Measurements from ENCODE around the gene ISX. TPM values are rescaled to one million over a fixed set of nuclear protein-coding genes. Genes with fewer than 3 reads are reported as not detected.

ISX gene
- polyA plus RNA-seq, 1 donor, result 74.1 TPM

DNA sequence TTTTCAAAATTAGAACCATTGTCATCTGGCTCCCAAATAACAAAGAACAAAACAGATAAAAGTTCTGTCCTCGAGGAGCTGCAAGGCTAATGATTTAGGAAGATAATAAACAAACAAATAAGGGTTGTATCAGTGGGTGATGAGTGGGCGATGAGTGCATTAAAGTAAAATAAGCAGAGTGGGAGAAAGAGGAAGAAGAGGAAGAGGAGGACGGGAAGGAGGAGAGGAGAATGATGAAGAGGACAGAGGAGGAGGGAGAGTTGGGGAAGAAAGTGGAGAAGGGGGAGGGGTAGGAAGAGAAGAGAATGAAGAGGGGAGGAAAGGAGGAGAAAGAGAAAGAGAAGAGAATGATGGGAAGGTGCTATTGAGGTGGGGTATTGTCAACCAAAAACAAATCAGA, 33.4 kb upstream of the ISX start:
- H3K36me3 ChIP-seq (ENCODE audit: control insufficient read depth, insufficient read depth, low read length), result no peaks in the 10 kb centered on the region
- no peaks in the 10 kb centered on the region for H3K9me3 ChIP-seq (ENCODE audit: control insufficient read depth, low read depth, low read length)
- no peak overlapping the region for H3K4me3 ChIP-seq (ENCODE audit: low read length)
- no peak overlapping the region for H3K27ac ChIP-seq (ENCODE audit: low read length)
- WGBS (ENCODE audit: insufficient coverage, low lambda C conversion rate), result 80% methylated on average over 2 of the region's 3 CpGs
- no peaks in the 10 kb centered on the region for H3K4me1 ChIP-seq (ENCODE audit: control insufficient read depth, insufficient read depth, low read length)
- no peak for DNase-seq
- H3K27me3 ChIP-seq (ENCODE audit: control insufficient read depth, insufficient read depth, low read length), result no peaks in the 10 kb centered on the region

DNA sequence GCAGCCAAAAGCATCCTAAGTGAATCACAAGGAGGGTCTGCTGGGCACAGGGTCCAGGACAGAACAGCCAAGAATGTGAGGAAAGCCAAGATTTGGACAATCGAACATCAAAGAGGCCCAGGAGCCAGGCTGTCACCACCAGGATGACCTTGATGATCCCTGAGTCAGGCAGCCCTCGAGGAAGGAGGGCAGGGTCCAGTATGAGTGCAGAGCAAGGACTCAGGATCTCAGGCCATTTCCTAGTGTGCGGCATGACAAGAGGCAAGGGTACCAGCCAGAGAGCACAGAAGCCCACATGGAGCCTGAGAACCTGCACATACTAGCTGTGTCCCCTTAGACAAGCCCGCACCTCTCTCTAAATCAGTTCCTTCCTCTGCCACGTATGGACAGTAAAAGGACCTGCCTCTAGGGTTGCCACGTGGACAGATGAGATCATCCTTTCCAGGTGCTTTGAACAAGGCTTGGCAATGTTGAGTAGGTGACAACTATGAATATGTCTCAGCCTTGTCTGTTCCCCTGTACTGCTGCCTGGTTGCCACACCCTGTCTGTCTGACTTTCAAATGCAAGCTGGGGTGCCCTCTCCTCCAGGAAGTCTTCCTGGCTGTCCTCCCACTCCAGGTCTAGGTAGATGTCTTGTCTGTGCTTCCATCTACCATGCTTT, 32.2 kb upstream of the ISX start:
- Histone ChIP-seq H3K27ac (ENCODE audit: low read length) (no peak overlapping the region), H3K4me3 (ENCODE audit: low read length) (no peak overlapping the region), H3K9me3 (ENCODE audit: control insufficient read depth, low read depth, low read length) (no peaks in the 10 kb centered on the region), H3K36me3 (ENCODE audit: control insufficient read depth, insufficient read depth, low read length) (no peaks in the 10 kb centered on the region), H3K4me1 (ENCODE audit: control insufficient read depth, insufficient read depth, low read length) (no peaks in the 10 kb centered on the region), H3K27me3 (ENCODE audit: control insufficient read depth, insufficient read depth, low read length) (no peaks in the 10 kb centered on the region)
- WGBS (ENCODE audit: insufficient coverage, low lambda C conversion rate), result no CpG with 5 or more reads among the region's 6 CpGs
- DNase-seq, result peak in 1 of 2 donors; percentile 46

DNA sequence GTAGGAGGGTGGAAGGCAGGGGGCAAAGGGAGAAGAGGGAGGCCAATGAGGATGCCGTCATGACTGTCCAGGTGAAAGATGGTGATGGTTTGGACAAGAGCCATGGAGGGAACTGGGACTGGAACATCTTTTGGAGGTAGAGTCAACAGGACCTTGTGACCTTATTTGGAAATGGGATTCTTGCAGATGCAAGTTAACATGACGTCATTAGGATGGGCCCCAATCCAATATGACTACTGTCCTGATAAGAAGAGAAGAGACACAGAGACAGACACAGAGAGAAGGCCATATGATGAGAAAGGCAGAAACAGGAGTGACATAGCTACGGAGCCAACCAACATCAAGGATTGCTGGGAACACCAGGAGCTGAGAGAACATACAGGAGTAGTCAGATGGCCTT, 31.0 kb upstream of the ISX start:
- Histone ChIP-seq H3K27me3 (ENCODE audit: control insufficient read depth, insufficient read depth, low read length) (no peaks in the 10 kb centered on the region), H3K36me3 (ENCODE audit: control insufficient read depth, insufficient read depth, low read length) (no peaks in the 10 kb centered on the region), H3K4me1 (ENCODE audit: control insufficient read depth, insufficient read depth, low read length) (no peaks in the 10 kb centered on the region), H3K4me3 (ENCODE audit: low read length) (no peak overlapping the region), H3K27ac (ENCODE audit: low read length) (no peak overlapping the region), H3K9me3 (ENCODE audit: control insufficient read depth, low read depth, low read length) (no peaks in the 10 kb centered on the region)
- no peak for DNase-seq
- WGBS (ENCODE audit: insufficient coverage, low lambda C conversion rate), result no CpG with 5 or more reads among the region's 3 CpGs

DNA sequence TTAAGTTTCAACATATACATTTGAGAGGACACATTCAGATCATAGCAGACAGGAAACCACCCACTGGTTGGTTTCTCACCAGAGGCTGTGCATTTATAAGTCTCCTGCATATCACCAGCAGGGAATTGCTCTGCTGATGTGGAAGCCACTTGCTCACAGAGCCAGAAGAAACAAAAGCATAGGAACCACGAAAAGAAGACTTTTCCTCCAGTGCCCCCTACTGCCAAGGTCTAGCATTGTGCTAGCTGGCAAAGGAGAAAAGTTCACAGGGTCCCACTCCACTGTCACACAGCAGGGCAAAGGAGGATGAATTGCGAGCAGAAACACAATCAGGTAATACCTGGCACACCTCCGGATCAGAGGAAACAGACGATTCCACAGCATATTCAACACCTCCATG, 28.9 kb upstream of the ISX start:
- WGBS (ENCODE audit: insufficient coverage, low lambda C conversion rate), result no CpG with 5 or more reads among the region's 4 CpGs
- no peak for DNase-seq
- Histone ChIP-seq H3K36me3 (ENCODE audit: control insufficient read depth, insufficient read depth, low read length) (no peaks in the 10 kb centered on the region), H3K27me3 (ENCODE audit: control insufficient read depth, insufficient read depth, low read length) (no peaks in the 10 kb centered on the region), H3K9me3 (ENCODE audit: control insufficient read depth, low read depth, low read length) (no peaks in the 10 kb centered on the region), H3K4me1 (ENCODE audit: control insufficient read depth, insufficient read depth, low read length) (no peaks in the 10 kb centered on the region), H3K4me3 (ENCODE audit: low read length) (no peak overlapping the region), H3K27ac (ENCODE audit: low read length) (no peak overlapping the region)

DNA sequence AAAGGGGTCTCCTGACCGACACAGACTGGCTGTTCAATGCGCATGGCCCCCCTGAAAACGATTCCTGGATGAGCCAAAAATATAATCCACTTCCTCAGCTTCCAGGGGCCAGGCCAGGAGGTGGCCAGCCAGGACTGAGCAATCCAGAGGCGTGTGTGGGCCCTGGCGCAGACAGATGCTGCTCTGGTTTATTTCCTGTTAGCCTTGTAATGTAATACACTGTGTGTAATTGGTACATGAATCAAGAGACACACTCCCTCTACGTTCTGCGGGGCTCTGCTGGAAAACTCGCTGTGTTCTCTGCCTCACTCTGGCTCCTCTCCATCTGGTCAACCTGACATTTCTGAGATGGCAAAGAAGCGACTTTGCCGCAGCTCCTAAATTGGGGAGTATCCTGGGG, 26.3 kb upstream of the ISX start:
- Histone ChIP-seq H3K36me3 (ENCODE audit: control insufficient read depth, insufficient read depth, low read length) (no peaks in the 10 kb centered on the region), H3K27me3 (ENCODE audit: control insufficient read depth, insufficient read depth, low read length) (no peaks in the 10 kb centered on the region), H3K9me3 (ENCODE audit: control insufficient read depth, low read depth, low read length) (no peaks in the 10 kb centered on the region), H3K4me1 (ENCODE audit: control insufficient read depth, insufficient read depth, low read length) (no peaks in the 10 kb centered on the region), H3K4me3 (ENCODE audit: low read length) (no peak overlapping the region), H3K27ac (ENCODE audit: low read length) (no peak overlapping the region)
- WGBS (ENCODE audit: insufficient coverage, low lambda C conversion rate), result no CpG with 5 or more reads among the region's 10 CpGs
- DNase-seq, result peak in 1 of 2 donors; percentile 23

DNA sequence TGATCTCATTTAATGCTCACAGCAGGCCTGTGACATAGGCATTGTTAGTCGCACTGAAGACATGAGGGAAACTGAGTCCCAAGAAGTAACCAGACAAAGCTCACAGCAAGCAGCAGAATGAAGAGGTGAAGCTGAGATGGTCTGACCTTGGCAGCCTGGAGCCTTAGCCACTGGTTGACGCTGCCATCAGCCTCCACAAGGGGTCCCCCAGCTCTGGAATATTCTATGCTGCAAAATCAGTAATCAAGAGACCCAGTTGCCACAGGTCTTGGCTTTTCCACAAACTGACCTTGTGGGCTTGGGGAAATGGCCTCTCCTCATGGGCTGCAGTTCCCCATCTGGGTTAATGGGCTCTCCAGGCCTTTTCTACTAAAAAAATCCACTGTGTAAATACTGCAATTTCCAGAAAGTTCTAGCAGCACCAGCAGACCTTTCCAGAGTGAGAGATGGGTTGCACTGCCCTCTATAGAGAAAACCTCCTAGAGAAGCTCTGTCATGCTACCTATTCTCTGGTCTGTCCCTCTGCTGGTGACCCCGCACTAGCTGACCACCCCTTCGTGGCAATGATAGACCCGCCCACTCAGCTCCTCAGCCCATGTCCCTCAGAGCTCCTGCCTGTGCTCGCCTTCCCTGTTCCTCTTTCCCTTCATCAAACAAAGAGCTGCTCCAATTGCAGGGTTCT, 22.6 kb upstream of the ISX start:
- no peaks in the 10 kb centered on the region for H3K4me1 ChIP-seq (ENCODE audit: control insufficient read depth, insufficient read depth, low read length)
- no peak overlapping the region for H3K4me3 ChIP-seq (ENCODE audit: low read length)
- WGBS (ENCODE audit: insufficient coverage, low lambda C conversion rate), result 67% methylated on average over 1 of the region's 6 CpGs
- H3K27me3 ChIP-seq (ENCODE audit: control insufficient read depth, insufficient read depth, low read length), result peaks cover 3% of the 10 kb centered on the region
- no peaks in the 10 kb centered on the region for H3K9me3 ChIP-seq (ENCODE audit: control insufficient read depth, low read depth, low read length)
- no peak for DNase-seq
- H3K27ac ChIP-seq (ENCODE audit: low read length), result no peak overlapping the region
- H3K36me3 ChIP-seq (ENCODE audit: control insufficient read depth, insufficient read depth, low read length), result no peaks in the 10 kb centered on the region

DNA sequence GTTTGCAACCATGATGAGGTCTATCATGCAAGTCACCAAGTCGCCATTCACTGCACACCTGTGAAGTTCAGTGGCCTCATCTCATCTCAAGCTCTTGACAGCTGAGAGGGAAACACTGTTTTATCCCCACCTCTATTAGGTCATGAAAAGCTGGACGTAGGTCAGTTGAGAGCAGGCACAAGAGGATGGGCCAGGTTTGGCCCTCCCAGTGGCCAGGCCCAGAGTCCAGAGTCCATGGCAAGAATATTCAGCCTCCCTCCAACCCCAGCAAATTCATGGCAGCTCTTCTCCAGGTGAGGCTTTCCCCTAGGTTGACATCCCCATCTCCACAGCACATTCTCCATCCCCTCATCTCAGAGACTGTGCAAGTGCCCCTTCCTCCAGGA, 22.0 kb upstream of the ISX start:
- no peak for DNase-seq
- Histone ChIP-seq H3K9me3 (ENCODE audit: control insufficient read depth, low read depth, low read length) (no peaks in the 10 kb centered on the region), H3K27ac (ENCODE audit: low read length) (no peak overlapping the region), H3K4me1 (ENCODE audit: control insufficient read depth, insufficient read depth, low read length) (no peaks in the 10 kb centered on the region), H3K4me3 (ENCODE audit: low read length) (no peak overlapping the region), H3K36me3 (ENCODE audit: control insufficient read depth, insufficient read depth, low read length) (no peaks in the 10 kb centered on the region), H3K27me3 (ENCODE audit: control insufficient read depth, insufficient read depth, low read length) (peaks cover 3% of the 10 kb centered on the region)
- WGBS (ENCODE audit: insufficient coverage, low lambda C conversion rate), result no CpG with 5 or more reads among the region's 2 CpGs

DNA sequence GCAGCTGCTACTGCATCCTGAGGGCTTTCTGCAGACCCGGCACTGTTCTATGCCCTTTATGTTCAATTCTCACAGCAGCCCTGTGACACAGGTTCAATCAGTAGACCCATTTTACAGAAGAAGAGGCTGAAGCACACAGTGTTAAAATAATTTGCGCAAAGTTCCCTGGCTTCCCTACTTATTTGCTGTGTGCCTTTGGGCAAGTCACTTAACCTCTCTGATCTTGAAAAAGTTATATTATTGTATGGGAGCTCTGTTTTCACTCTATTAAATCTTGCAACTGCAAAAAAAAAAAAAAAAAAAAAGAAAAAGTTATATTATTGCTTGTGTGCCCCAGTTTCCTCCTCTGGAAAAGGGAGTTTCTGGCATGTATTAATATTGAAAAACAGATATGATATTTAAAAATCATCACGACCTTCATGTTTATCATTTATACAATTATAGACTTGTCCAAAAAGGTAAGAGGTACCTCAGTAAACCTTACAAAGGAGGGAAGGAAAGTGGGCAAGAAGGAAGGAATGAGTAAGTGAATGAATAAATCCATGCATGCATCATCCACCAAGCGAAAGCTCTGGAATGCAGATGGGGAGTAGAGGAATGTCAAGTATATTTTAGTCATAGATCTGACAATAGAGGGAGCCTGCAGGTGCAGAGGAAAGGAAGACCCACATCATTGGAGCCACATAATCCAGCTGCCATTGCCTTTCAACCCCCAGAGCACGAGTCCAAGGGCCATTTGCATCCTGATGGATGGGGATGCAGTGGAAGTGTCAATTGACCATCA, 21.2 kb upstream of the ISX start:
- peaks cover 3% of the 10 kb centered on the region for H3K27me3 ChIP-seq (ENCODE audit: control insufficient read depth, insufficient read depth, low read length)
- DNase-seq, result no peak
- WGBS (ENCODE audit: insufficient coverage, low lambda C conversion rate), result 87% methylated on average over 2 of the region's 5 CpGs
- H3K36me3 ChIP-seq (ENCODE audit: control insufficient read depth, insufficient read depth, low read length), result no peaks in the 10 kb centered on the region
- no peaks in the 10 kb centered on the region for H3K4me1 ChIP-seq (ENCODE audit: control insufficient read depth, insufficient read depth, low read length)
- H3K9me3 ChIP-seq (ENCODE audit: control insufficient read depth, low read depth, low read length), result no peaks in the 10 kb centered on the region
- H3K27ac ChIP-seq (ENCODE audit: low read length), result no peak overlapping the region
- H3K4me3 ChIP-seq (ENCODE audit: low read length), result no peak overlapping the region

DNA sequence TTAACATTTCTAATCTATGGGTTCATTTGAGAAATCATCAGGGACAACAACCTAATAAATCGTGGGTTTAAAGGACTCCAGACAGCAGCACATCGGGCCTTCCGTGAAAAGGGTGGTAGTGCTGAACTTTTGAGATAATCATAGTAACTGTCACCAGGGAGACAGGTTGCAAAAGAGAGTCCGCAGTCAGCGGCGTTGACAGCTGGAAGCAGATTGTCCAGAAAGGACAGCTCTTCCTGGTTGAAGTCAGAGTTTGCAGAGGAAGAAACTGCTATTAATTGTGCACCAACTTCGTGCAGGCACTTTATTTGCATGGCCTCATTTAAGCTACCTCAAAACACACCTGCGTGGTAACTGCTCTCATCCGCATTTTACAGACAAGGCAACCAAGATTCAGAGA, 20.5 kb upstream of the ISX start:
- no peaks in the 10 kb centered on the region for H3K4me1 ChIP-seq (ENCODE audit: control insufficient read depth, insufficient read depth, low read length)
- peak in 1 of 2 donors; percentile 49 for DNase-seq
- H3K4me3 ChIP-seq (ENCODE audit: low read length), result no peak overlapping the region
- WGBS (ENCODE audit: insufficient coverage, low lambda C conversion rate), result no CpG with 5 or more reads among the region's 9 CpGs
- H3K27ac ChIP-seq (ENCODE audit: low read length), result no peak overlapping the region
- H3K9me3 ChIP-seq (ENCODE audit: control insufficient read depth, low read depth, low read length), result no peaks in the 10 kb centered on the region
- no peaks in the 10 kb centered on the region for H3K36me3 ChIP-seq (ENCODE audit: control insufficient read depth, insufficient read depth, low read length)
- peaks cover 3% of the 10 kb centered on the region for H3K27me3 ChIP-seq (ENCODE audit: control insufficient read depth, insufficient read depth, low read length)

DNA sequence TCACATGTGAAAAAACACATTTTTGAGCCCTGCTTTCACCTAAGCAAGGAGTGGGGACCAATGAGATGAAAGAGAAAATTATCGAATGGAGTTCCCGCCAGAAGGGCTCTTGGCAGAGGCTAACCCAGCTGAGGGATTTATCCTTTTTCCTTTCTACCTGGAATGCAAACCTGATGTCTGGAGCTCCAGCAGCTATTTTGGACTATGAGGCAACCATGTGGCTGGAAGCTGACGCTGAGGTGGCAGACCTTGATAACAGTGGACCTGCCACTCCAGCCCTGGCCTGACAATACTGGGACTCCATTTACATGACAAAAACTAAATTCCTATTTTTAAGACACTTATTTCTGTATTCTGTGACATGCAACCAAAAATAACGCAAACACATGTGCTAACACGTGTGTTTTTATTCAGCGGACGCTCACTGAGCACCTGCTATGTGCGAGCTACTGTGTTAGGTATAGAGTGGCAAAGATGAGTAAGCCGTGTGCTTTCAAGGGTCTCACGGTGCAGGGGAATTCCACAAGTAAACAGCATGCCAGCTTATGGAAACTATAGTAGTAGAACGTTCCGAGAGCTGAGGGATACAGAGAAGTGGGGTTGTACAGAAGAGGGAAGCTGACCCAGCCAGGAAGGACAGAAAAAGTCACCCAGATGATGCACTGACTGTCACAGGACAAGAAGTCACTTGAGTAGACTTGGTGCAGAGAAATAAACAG, 19.1 kb upstream of the ISX start:
- Histone ChIP-seq H3K4me3 (ENCODE audit: low read length) (no peak overlapping the region), H3K4me1 (ENCODE audit: control insufficient read depth, insufficient read depth, low read length) (no peaks in the 10 kb centered on the region), H3K27ac (ENCODE audit: low read length) (no peak overlapping the region), H3K9me3 (ENCODE audit: control insufficient read depth, low read depth, low read length) (no peaks in the 10 kb centered on the region), H3K36me3 (ENCODE audit: control insufficient read depth, insufficient read depth, low read length) (no peaks in the 10 kb centered on the region), H3K27me3 (ENCODE audit: control insufficient read depth, insufficient read depth, low read length) (peaks cover 3% of the 10 kb centered on the region)
- WGBS (ENCODE audit: insufficient coverage, low lambda C conversion rate), result no CpG with 5 or more reads among the region's 12 CpGs
- no peak for DNase-seq
